Upper lobe of left lung (tissue), 6 donors: ENCODE results near the gene PTPRN2. TPM values are rescaled to one million over a fixed set of nuclear protein-coding genes. Genes with fewer than 3 reads are reported as not detected.

ENCODE experiments used
- ATAC-seq, 2 donors: fragments of 200-7000 bp; cut with Tn5 transposase; one replicate each; pipeline ENCODE4 v1.9.1; 2022; ENCODE audit warnings: mild to moderate bottlenecking in 2 of 2, moderate library complexity in 2 of 2; ENCODE audit not compliant: low FRiP score in 2 of 2
- DNase-seq, 2 donors: peaks; one replicate each; pipeline ENCODE4 v3.0.0-alpha.2; 2019 to 2020
- H3K27ac ChIP-seq, 4 donors: fragments of 200-600 bp; sonication (generic); one replicate each; pipeline ENCODE4 v1.5.1; 2016 to 2019
- H3K27me3 ChIP-seq, 4 donors: fragments of 200-600 bp; sonication (generic); one replicate each; pipeline ENCODE4 v1.5.1; 2017 to 2019
- H3K36me3 ChIP-seq, 4 donors: fragments of 200-600 bp; sonication (generic); one replicate each; pipeline ENCODE4 v1.5.1; 2016 to 2019
- H3K4me1 ChIP-seq, 4 donors: fragments of 200-600 bp; sonication (generic); one replicate each; pipeline ENCODE4 v1.5.1; 2018 to 2019
- H3K4me3 ChIP-seq, 4 donors: fragments of 200-600 bp; sonication (generic); one replicate each; pipeline ENCODE4 v1.5.1; 2017 to 2019; ENCODE audit warnings: mild to moderate bottlenecking in 2 of 4, moderate library complexity in 1 of 4
- H3K9me3 ChIP-seq, 4 donors: fragments of 200-600 bp; sonication (generic); one replicate each; pipeline ENCODE4 v1.5.1; 2018 to 2019
- EP300 ChIP-seq, 4 donors: sonication (generic); formaldehyde crosslinking; IDR thresholded peaks; one replicate each; pipeline ENCODE4 v1.5.1; 2017; ENCODE audit warnings: antibody characterized with exemption in 4 of 4, control low read depth in 2 of 4
- POLR2A ChIP-seq, 4 donors: fragments of 450-650 bp; IDR thresholded peaks; one replicate each; pipeline ENCODE4 v1.5.1; 2016 to 2017; ENCODE audit warnings: antibody characterized with exemption in 4 of 4, mild to moderate bottlenecking in 2 of 4
- POLR2AphosphoS5 ChIP-seq, 2 donors: sonication (generic); formaldehyde crosslinking; IDR thresholded peaks; one replicate each; pipeline ENCODE4 v1.5.1; 2017; ENCODE audit warnings: antibody characterized with exemption in 2 of 2
- WGBS, 2 donors: methylation state at CpG; one replicate each; pipeline ENCODE4 v1.1.5; 2017 to 2018; 5-methylcytosine and 5-hydroxymethylcytosine counted together
- total RNA-seq, 6 donors: library from RNA; depleted of rRNA in 4 of 6; stranded (reverse); fragments of >200 nt in 4 of 6; gene quantifications; one replicate each; pipeline versions ENCODE4 v1.1.0 to v1.2.1, GENCODE V29; 2016 to 2021
- TF ChIP-seq, protein P1 (sequence below), 6 experiments: fragments of 450-650 bp in 4 of 6; fragments of 200-600 bp in 2 of 6; sonication (generic) in 2 of 6; IDR thresholded peaks; one replicate each; pipeline ENCODE4 v1.5.1; 2016 to 2019; ENCODE audit warnings: antibody characterized with exemption in 6 of 6
- donor health status: DM: no; HTN: no; CAD: no; lungs with moderate emphysema.
- donor health status: DM: no; HTN: yes; CAD: no; lungs with severe emphysema.

Gene PTPRN2
- total RNA-seq, 6 donors from 2014 or later: 3.3 to 7.9 (median 5.2) TPM

DNA sequence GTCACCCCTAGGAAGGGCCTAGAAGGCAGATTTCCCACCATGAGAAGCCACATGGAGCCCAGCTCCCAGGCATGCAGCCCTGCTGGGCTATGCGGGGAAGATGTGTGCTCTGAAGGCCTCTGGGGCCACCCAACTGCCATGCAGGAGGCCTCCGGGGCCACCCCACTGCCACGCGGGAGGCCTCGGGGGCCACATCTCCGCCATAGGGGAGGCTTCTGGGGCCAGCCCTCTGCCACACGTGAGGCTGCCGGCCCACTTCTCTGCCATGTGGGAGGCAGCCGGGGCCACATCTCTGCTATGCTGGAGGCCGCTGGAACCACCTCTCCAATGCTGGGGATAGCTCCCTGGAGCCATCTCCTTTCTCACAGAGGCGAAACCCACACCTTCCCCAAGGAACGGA is 799.0 kb downstream of the PTPRN2 start:
- no peak overlapping the region for H3K4me3 ChIP-seq
- no peak overlapping the region for H3K27ac ChIP-seq
- WGBS, 2 donors: 92 to 96% methylated on average over 5 to 12 of the region's 12 CpGs
- no peaks in the 10 kb centered on the region for H3K36me3 ChIP-seq
- no peak for ATAC-seq
- TF ChIP-seq EP300 (IDR thresholded peaks at IDR 0.05): no peak
- TF ChIP-seq POLR2A (IDR thresholded peaks at IDR 0.05): no peak
- no peak for TF ChIP-seq POLR2AphosphoS5 (IDR thresholded peaks at IDR 0.05)
- TF ChIP-seq, protein P1, sequence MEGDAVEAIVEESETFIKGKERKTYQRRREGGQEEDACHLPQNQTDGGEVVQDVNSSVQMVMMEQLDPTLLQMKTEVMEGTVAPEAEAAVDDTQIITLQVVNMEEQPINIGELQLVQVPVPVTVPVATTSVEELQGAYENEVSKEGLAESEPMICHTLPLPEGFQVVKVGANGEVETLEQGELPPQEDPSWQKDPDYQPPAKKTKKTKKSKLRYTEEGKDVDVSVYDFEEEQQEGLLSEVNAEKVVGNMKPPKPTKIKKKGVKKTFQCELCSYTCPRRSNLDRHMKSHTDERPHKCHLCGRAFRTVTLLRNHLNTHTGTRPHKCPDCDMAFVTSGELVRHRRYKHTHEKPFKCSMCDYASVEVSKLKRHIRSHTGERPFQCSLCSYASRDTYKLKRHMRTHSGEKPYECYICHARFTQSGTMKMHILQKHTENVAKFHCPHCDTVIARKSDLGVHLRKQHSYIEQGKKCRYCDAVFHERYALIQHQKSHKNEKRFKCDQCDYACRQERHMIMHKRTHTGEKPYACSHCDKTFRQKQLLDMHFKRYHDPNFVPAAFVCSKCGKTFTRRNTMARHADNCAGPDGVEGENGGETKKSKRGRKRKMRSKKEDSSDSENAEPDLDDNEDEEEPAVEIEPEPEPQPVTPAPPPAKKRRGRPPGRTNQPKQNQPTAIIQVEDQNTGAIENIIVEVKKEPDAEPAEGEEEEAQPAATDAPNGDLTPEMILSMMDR (IDR thresholded peaks at IDR 0.05): no peak
- H3K27me3 ChIP-seq: no peaks in the 10 kb centered on the region
- H3K9me3 ChIP-seq: no peaks in the 10 kb centered on the region
- no peak for DNase-seq
- no peaks in the 10 kb centered on the region for H3K4me1 ChIP-seq

DNA sequence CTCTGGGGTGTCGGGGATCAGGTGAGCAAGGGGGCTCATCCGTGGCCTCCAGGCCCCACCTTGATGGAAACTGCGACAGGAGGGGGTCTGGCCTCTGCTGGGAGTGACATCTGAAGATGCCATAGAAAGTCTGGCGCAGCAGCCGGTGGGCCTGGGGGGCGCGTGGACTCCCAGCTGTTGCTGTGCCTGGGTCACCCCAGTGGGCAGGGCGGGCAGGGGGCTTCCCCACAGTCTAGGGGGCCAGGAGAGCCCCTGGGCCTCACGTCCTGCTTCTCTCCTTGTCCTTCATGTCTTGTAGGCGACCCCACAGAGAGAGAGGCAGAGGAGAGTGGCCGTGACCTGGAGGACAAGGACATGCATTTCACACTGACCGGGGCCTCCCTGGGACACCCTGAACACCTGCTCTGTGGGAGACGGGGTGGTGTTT is 800.3 kb downstream of the PTPRN2 start:
- WGBS, 2 donors: 90 to 100% methylated on average over 1 to 11 of the region's 13 CpGs
- Histone ChIP-seq H3K27ac (no peak overlapping the region), H3K9me3 (no peaks in the 10 kb centered on the region), H3K4me3 (no peak overlapping the region), H3K36me3 (no peaks in the 10 kb centered on the region), H3K4me1 (no peaks in the 10 kb centered on the region), H3K27me3 (no peaks in the 10 kb centered on the region)
- DNase-seq (no peak), ATAC-seq (no peak)
- TF ChIP-seq POLR2AphosphoS5 (IDR thresholded peaks at IDR 0.05): no peak
- TF ChIP-seq, protein P1 (IDR thresholded peaks at IDR 0.05): no peak

DNA sequence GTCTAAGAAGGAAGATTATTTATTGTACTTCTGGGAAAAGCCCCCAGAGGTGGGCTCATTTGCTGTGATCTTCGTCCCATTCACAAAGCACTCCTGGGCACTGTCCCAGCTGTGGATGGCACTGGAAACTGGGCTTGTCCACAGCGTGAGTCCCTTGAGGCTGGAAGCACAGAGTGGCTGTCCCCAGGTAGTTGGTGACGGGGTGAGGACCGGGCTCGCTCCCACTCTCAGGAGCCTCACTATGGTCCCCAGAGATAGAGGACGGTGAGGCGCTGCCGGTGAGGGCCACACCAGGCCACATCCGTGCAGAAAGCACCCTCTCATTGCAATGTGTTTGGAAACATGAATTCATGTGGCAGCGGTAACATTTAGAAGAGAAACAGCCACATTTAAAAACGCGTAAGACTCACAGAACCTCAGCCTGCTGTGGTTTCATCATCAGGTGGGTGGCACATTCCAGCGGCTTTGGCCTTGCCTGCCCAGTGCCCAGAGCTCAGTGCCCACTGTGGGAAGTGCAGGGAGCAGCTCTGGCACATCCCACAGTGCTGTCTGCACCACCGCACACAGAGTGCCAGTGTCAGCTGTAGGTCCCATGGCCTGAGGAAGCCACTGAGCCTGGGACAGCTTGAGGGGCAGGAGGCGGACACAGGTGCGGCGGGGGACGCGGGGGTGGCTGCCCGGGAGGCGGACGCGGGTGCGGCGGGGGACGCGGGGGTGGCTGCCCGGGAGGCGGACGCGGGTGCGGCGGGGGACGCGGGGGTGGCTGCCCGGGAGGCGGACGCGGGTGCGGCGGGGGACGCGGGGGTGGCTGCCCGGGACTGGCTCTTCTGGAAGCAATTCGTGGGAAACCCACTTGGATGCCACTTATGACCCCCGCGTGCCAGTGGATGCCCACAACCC is 801.0 kb downstream of the PTPRN2 start:
- WGBS, 2 donors: 96 to 97% methylated on average over 36 to 46 of the region's 47 CpGs
- Histone ChIP-seq H3K27me3 (no peaks in the 10 kb centered on the region), H3K4me1 (no peaks in the 10 kb centered on the region), H3K4me3 (no peak overlapping the region), H3K36me3 (no peaks in the 10 kb centered on the region), H3K9me3 (no peaks in the 10 kb centered on the region), H3K27ac (no peak overlapping the region)
- DNase-seq: no peak
- TF ChIP-seq EP300 (IDR thresholded peaks at IDR 0.05) (no peak), POLR2AphosphoS5 (IDR thresholded peaks at IDR 0.05) (no peak), POLR2A (IDR thresholded peaks at IDR 0.05) (no peak)
- TF ChIP-seq, protein P1 (IDR thresholded peaks at IDR 0.05): no peak
- ATAC-seq: no peak

DNA sequence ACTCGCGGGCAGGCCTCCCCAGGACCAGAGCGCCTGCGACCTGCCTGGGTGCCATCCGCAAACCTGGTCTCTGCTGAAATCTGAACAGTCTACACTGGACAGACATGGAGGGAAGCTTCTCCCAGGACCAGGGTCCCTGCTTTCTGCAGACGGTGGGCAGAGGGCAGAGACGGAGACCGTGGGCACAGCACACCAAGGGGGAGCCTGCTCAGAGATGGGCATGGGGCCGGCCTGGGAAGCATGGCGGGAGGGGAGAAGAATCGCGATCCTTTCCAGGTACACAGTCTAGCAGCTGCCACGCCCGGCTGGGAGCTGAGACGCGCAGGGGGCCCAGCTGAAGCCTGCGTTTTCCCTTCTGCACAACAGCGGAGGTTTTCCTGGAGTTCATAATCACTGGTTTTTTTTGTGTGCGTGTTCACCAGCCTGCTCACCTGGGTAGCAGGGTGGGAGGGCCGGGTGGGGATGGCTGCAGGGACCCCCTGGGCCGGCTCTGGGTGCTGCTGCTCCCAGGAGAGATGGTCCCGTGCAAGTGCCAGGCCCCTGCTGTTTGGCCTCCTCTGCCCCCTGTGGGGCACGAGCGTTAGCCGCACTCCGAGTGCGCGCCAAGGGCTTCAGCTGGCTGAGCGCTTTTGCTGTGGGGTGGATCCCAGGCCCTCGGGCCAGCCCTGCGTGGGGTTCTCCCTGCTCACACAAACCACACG is 802.0 kb downstream of the PTPRN2 start:
- Histone ChIP-seq H3K9me3 (no peaks in the 10 kb centered on the region), H3K36me3 (no peaks in the 10 kb centered on the region), H3K27me3 (no peaks in the 10 kb centered on the region), H3K27ac (no peak overlapping the region), H3K4me1 (no peaks in the 10 kb centered on the region), H3K4me3 (no peak overlapping the region)
- no peak for DNase-seq
- TF ChIP-seq POLR2A (IDR thresholded peaks at IDR 0.05): no peak
- TF ChIP-seq, protein P1 (IDR thresholded peaks at IDR 0.05): no peak
- no peak for TF ChIP-seq EP300 (IDR thresholded peaks at IDR 0.05)
- TF ChIP-seq POLR2AphosphoS5 (IDR thresholded peaks at IDR 0.05): no peak
- WGBS, 2 donors: 90 to 94% methylated on average over 25 to 32 of the region's 32 CpGs
- ATAC-seq: no peak
